Measurements from ENCODE around the gene CCDC191.

GRCh38 chr3:113981803-113982202, 74.5 kb downstream of the CCDC191 start:
- TF ChIP-seq EZH2 (IDR thresholded peaks at IDR 0.05): no peak
- no peak for TF ChIP-seq CTCF (IDR thresholded peaks at IDR 0.05)
- TF ChIP-seq EZH2phosphoT487 (IDR thresholded peaks at IDR 0.05): no peak

Measured in neural progenitor cell (in vitro differentiated cells).